ENCODE measurements around the gene CHDH. TPM values are rescaled to one million over a fixed set of nuclear protein-coding genes. Genes with fewer than 3 reads are reported as not detected.

The CHDH gene
- total RNA-seq, 2 experiments from 2014 or later: 0.03 to 2.3 TPM

GRCh38 chr3:53818221-53819162 is 27.7 kb downstream of the CHDH start:
- Histone ChIP-seq H3K4me3 (ENCODE audit: low read depth, low read length, poor library complexity, severe bottlenecking) (no peak overlapping the region), H3K9me3 (ENCODE audit: low read length) (no peaks in the 10 kb centered on the region), H3K9me2 (ENCODE audit: insufficient read depth, low read length) (no peaks in the 10 kb centered on the region), H4K20me1 (ENCODE audit: insufficient read depth, low read length) (no peaks in the 10 kb centered on the region), H2AFZ (ENCODE audit: low read length) (no peak overlapping the region), H3K27ac (ENCODE audit: low read depth, low read length, poor library complexity, severe bottlenecking) (no peak overlapping the region), H3K4me2 (ENCODE audit: low read length) (no peak overlapping the region), H3K79me2 (ENCODE audit: insufficient read depth, low read depth, low read length) (no peaks in the 10 kb centered on the region), H3K36me3 (ENCODE audit: insufficient read depth, low read length) (no peaks in the 10 kb centered on the region), H3K4me1 (ENCODE audit: insufficient read depth, low read length, poor library complexity, severe bottlenecking) (no peaks in the 10 kb centered on the region)
- no peak for TF ChIP-seq EZH2phosphoT487 (IDR thresholded peaks at IDR 0.05; ENCODE audit: borderline replicate concordance, low read depth, low read length)
- no peak for TF ChIP-seq CTCF (conservative IDR thresholded peaks at IDR 0.05; ENCODE audit: low read length)
- intact Hi-C loops (cut with micrococcal nuclease; ENCODE audit: unreplicated experiment): no loop called here
- no peak for DNase-seq (ENCODE audit: low spot score)
- POLR2A ChIA-PET: interaction anchor here (0.6 kb wide), 1 partner anchor 67 kb away, joined by 3 read pairs; no protein-coding TSS in a partner anchor
- no TSS peak for BruUV-seq (replicated peaks)
- CTCF ChIA-PET (ENCODE audit: unreplicated experiment): no interaction called here

GRCh38 chr3:53817809-53818208 is 28.4 kb downstream of the CHDH start:
- H4K20me1 ChIP-seq (ENCODE audit: insufficient read depth, low read length): no peaks in the 10 kb centered on the region
- TF ChIP-seq CTCF (conservative IDR thresholded peaks at IDR 0.05; ENCODE audit: low read length) (no peak), EZH2phosphoT487 (IDR thresholded peaks at IDR 0.05; ENCODE audit: borderline replicate concordance, low read depth, low read length) (no peak)
- H3K4me2 ChIP-seq (ENCODE audit: low read length): no peak overlapping the region
- ChIA-PET CTCF (ENCODE audit: unreplicated experiment) (no interaction called here), POLR2A (interaction anchor here (0.6 kb wide), 1 partner anchor 67 kb away, joined by 3 read pairs; no protein-coding TSS in a partner anchor)
- no peak for DNase-seq (ENCODE audit: low spot score)
- intact Hi-C loops (cut with micrococcal nuclease; ENCODE audit: unreplicated experiment): no loop called here
- H3K9me3 ChIP-seq (ENCODE audit: low read length): no peaks in the 10 kb centered on the region
- H3K4me3 ChIP-seq (ENCODE audit: low read depth, low read length, poor library complexity, severe bottlenecking): no peak overlapping the region
- H3K4me1 ChIP-seq (ENCODE audit: insufficient read depth, low read length, poor library complexity, severe bottlenecking): no peaks in the 10 kb centered on the region
- no peaks in the 10 kb centered on the region for H3K36me3 ChIP-seq (ENCODE audit: insufficient read depth, low read length)
- no TSS peak for BruUV-seq (replicated peaks)
- H3K79me2 ChIP-seq (ENCODE audit: insufficient read depth, low read depth, low read length): no peaks in the 10 kb centered on the region
- no peaks in the 10 kb centered on the region for H3K9me2 ChIP-seq (ENCODE audit: insufficient read depth, low read length)
- no peak overlapping the region for H3K27ac ChIP-seq (ENCODE audit: low read depth, low read length, poor library complexity, severe bottlenecking)
- no peak overlapping the region for H2AFZ ChIP-seq (ENCODE audit: low read length)

DNA sequence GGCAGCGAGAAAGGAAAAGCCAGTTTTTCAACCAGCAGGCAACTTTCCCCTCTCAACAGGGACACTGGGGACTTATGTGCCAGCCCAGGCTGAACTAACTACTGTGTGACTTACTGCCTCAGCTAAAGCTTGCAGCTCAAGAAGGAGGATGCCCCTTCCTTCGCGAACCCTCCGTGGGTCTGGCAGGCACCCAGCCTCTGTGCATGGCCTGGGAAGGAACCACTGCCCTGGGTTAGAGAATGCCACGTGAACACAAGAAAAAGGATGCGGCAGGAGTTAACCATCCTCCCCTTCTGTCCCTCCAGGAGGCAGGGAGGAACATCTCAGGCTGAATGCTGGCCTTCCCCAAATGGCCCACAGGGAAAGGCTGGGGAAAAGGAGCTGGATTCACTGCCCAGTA is 29.0 kb downstream of the CHDH start:
- ChIA-PET POLR2A (no interaction called here), CTCF (ENCODE audit: unreplicated experiment) (no interaction called here)
- DNase-seq (ENCODE audit: low spot score): no peak
- Histone ChIP-seq H3K9me3 (ENCODE audit: low read length) (no peaks in the 10 kb centered on the region), H3K4me2 (ENCODE audit: low read length) (no peak overlapping the region), H3K4me1 (ENCODE audit: insufficient read depth, low read length, poor library complexity, severe bottlenecking) (no peaks in the 10 kb centered on the region), H3K36me3 (ENCODE audit: insufficient read depth, low read length) (no peaks in the 10 kb centered on the region), H3K79me2 (ENCODE audit: insufficient read depth, low read depth, low read length) (no peaks in the 10 kb centered on the region), H2AFZ (ENCODE audit: low read length) (no peak overlapping the region), H3K9me2 (ENCODE audit: insufficient read depth, low read length) (no peaks in the 10 kb centered on the region), H3K4me3 (ENCODE audit: low read depth, low read length, poor library complexity, severe bottlenecking) (no peak overlapping the region), H4K20me1 (ENCODE audit: insufficient read depth, low read length) (no peaks in the 10 kb centered on the region), H3K27ac (ENCODE audit: low read depth, low read length, poor library complexity, severe bottlenecking) (no peak overlapping the region)
- intact Hi-C loops (cut with micrococcal nuclease; ENCODE audit: unreplicated experiment): no loop called here
- no TSS peak for BruUV-seq (replicated peaks)
- TF ChIP-seq CTCF (conservative IDR thresholded peaks at IDR 0.05; ENCODE audit: low read length) (no peak), EZH2phosphoT487 (IDR thresholded peaks at IDR 0.05; ENCODE audit: borderline replicate concordance, low read depth, low read length) (no peak)
